Mesenchymal stem cell (in vitro differentiated cells and primary cell): ENCODE measurements around the gene SLC13A5.

Experiments used
- DNase-seq: peaks from one replicate; pipeline ENCODE4 v3.0.0-alpha.2; 2013
- H2AFZ ChIP-seq: one replicate; pipeline ENCODE4 v1.6.1; 2013; ENCODE audit warnings: low read depth, mild to moderate bottlenecking, control low read depth, inconsistent platforms, low read length, moderate library complexity
- H2AK5ac ChIP-seq: 2 replicates; pipeline ENCODE4 v1.6.1; 2013; ENCODE audit warnings: low read length, moderate library complexity, mild to moderate bottlenecking, inconsistent platforms; ENCODE audit not compliant: severe bottlenecking
- H2BK120ac ChIP-seq: one replicate; pipeline ENCODE4 v1.6.1; 2013; ENCODE audit warnings: low read depth, mild to moderate bottlenecking, inconsistent platforms, low read length, moderate library complexity
- H2BK12ac ChIP-seq, 2 experiments: one replicate each; pipeline ENCODE4 v1.6.1; 2013; ENCODE audit warnings: inconsistent platforms in 2 of 2, low read length in 2 of 2, mild to moderate bottlenecking in 2 of 2, moderate library complexity in 2 of 2, control low read depth in 1 of 2
- H2BK15ac ChIP-seq: one replicate; pipeline ENCODE4 v1.6.1; 2013; ENCODE audit warnings: mild to moderate bottlenecking, low read depth, inconsistent platforms; ENCODE audit not compliant: poor library complexity, severe bottlenecking
- H2BK5ac ChIP-seq: 2 replicates; pipeline ENCODE4 v1.6.1; 2013; ENCODE audit warnings: low read depth, mild to moderate bottlenecking, low read length, control low read depth, inconsistent platforms; ENCODE audit not compliant: poor library complexity, severe bottlenecking
- H3K14ac ChIP-seq, 2 experiments: one replicate each; pipeline ENCODE4 v1.6.1; 2013; ENCODE audit warnings: inconsistent platforms in 2 of 2, low read length in 2 of 2, control low read depth in 1 of 2, mild to moderate bottlenecking in 1 of 2, moderate library complexity in 1 of 2
- H3K18ac ChIP-seq, 2 experiments: one replicate each; pipeline ENCODE4 v1.6.1; 2013; ENCODE audit warnings: inconsistent platforms in 2 of 2, low read length in 2 of 2, control low read depth in 1 of 2, low read depth in 1 of 2, mild to moderate bottlenecking in 1 of 2
- H3K23ac ChIP-seq, 2 experiments: one replicate each; pipeline ENCODE4 v1.6.1; 2013; ENCODE audit warnings: inconsistent platforms in 2 of 2, low read length in 2 of 2, mild to moderate bottlenecking in 2 of 2, moderate library complexity in 2 of 2, control low read depth in 1 of 2
- H3K27ac ChIP-seq: 2 replicates; pipeline ENCODE4 v1.5.1; 2013; ENCODE audit warnings: mild to moderate bottlenecking, moderate library complexity, low read length, control low read depth, inconsistent platforms; ENCODE audit not compliant: poor library complexity, severe bottlenecking
- H3K27me3 ChIP-seq, 2 experiments: 2 replicates each; pipeline versions ENCODE4 v1.6.1 to v1.7.0; 2013; ENCODE audit warnings: low read length in 2 of 2, mild to moderate bottlenecking in 2 of 2, moderate library complexity in 2 of 2, control low read depth in 1 of 2, inconsistent platforms in 1 of 2; ENCODE audit not compliant: control insufficient read depth in 1 of 2, insufficient read depth in 1 of 2
- H3K36me3 ChIP-seq, 2 experiments: 2 replicates each; pipeline versions ENCODE4 v1.6.1 to v1.7.0; 2013; ENCODE audit warnings: low read length in 2 of 2, control low read depth in 1 of 2, inconsistent platforms in 1 of 2, low read depth in 1 of 2, mild to moderate bottlenecking in 1 of 2; ENCODE audit not compliant: insufficient read depth in 2 of 2, control insufficient read depth in 1 of 2
- H3K4ac ChIP-seq, 2 experiments: one replicate each; pipeline ENCODE4 v1.6.1; 2013; ENCODE audit warnings: inconsistent platforms in 2 of 2, low read length in 2 of 2, mild to moderate bottlenecking in 2 of 2, moderate library complexity in 2 of 2, control low read depth in 1 of 2, low read depth in 1 of 2
- H3K4me1 ChIP-seq: 2 replicates; pipeline ENCODE4 v1.6.1; 2013; ENCODE audit warnings: low read depth, low read length, control low read depth; ENCODE audit not compliant: control insufficient read depth, insufficient read depth
- H3K4me2 ChIP-seq: 2 replicates; pipeline ENCODE4 v1.6.1; 2013; ENCODE audit warnings: low read length, mild to moderate bottlenecking, inconsistent platforms; ENCODE audit not compliant: poor library complexity, severe bottlenecking
- H3K4me3 ChIP-seq, 2 experiments: 2 replicates each; pipeline versions ENCODE4 v1.5.1 to v1.7.0; 2013; ENCODE audit warnings: low read length in 2 of 2, mild to moderate bottlenecking in 2 of 2, control low read depth in 1 of 2, low read depth in 1 of 2; ENCODE audit not compliant: insufficient read depth in 1 of 2
- H3K79me1 ChIP-seq: replicated peaks from 2 replicates; pipeline ENCODE4 v1.6.1; 2013; ENCODE audit warnings: mild to moderate bottlenecking, control low read depth, low read length, inconsistent platforms; ENCODE audit not compliant: poor library complexity, severe bottlenecking
- H3K9ac ChIP-seq: 2 replicates; pipeline ENCODE4 v1.7.0; 2013; ENCODE audit warnings: mild to moderate bottlenecking, low read length, moderate library complexity
- H3K9me3 ChIP-seq: 2 replicates; pipeline ENCODE4 v1.7.0; 2013; ENCODE audit warnings: mild to moderate bottlenecking, low read length; ENCODE audit not compliant: control insufficient read depth
- H4K8ac ChIP-seq: one replicate; pipeline ENCODE4 v1.6.1; 2013; ENCODE audit warnings: inconsistent platforms, mild to moderate bottlenecking, low read length, moderate library complexity
- H4K91ac ChIP-seq: one replicate; pipeline ENCODE4 v1.6.1; 2013; ENCODE audit warnings: mild to moderate bottlenecking, low read length, inconsistent platforms
- WGBS: methylation state at CpG from one replicate; pipeline ENCODE4 v1.1.7; 2013; ENCODE audit warnings: mixed read lengths; 5-methylcytosine and 5-hydroxymethylcytosine counted together

Gene SLC13A5

GRCh38 chr17:6706996-6707395, 6.2 kb downstream of the SLC13A5 start:
- Histone ChIP-seq H3K18ac (no peak overlapping the region), H3K36me3 (no peaks in the 10 kb centered on the region), H3K4me2 (no peak overlapping the region), H3K23ac (no peak overlapping the region), H2BK12ac (no peak overlapping the region), H2BK5ac (no peak overlapping the region), H3K27ac (no peak overlapping the region), H3K4ac (no peak overlapping the region), H2AFZ (no peak overlapping the region), H3K4me1 (no peaks in the 10 kb centered on the region), H3K79me1 (no peaks in the 10 kb centered on the region), H3K4me3 (no peak overlapping the region), H3K14ac (no peak overlapping the region), H2BK120ac (no peak overlapping the region), H2BK15ac (no peak overlapping the region), H3K9ac (no peak overlapping the region), H2AK5ac (no peak overlapping the region), H4K8ac (no peak overlapping the region), H4K91ac (no peak overlapping the region), H3K9me3 (no peaks in the 10 kb centered on the region), H3K27me3 (peaks cover 29 to 79% of the 10 kb centered on the region in 2 experiments)
- DNase-seq = no peak
- WGBS = 84% methylated on average over 8 of the region's 8 CpGs

- no peak overlapping the region for H2AFZ ChIP-seq
- no peak overlapping the region for H2BK5ac ChIP-seq
- no peak overlapping the region for H3K9ac ChIP-seq
- H3K27ac ChIP-seq = no peak overlapping the region
- H3K23ac ChIP-seq = no peak overlapping the region
- no peak overlapping the region for H2BK15ac ChIP-seq
- WGBS = 84% methylated on average over 14 of the region's 14 CpGs
- no peak overlapping the region for H4K91ac ChIP-seq
- H3K79me1 ChIP-seq = no peaks in the 10 kb centered on the region
- H3K4ac ChIP-seq = no peak overlapping the region
- no peak overlapping the region for H2AK5ac ChIP-seq
- no peak for DNase-seq
- peaks cover 24 to 76% of the 10 kb centered on the region in 2 experiments for H3K27me3 ChIP-seq
- H3K14ac ChIP-seq = no peak overlapping the region
- H3K9me3 ChIP-seq = no peaks in the 10 kb centered on the region
- H4K8ac ChIP-seq = no peak overlapping the region
- no peak overlapping the region for H2BK12ac ChIP-seq
- H3K4me1 ChIP-seq = no peaks in the 10 kb centered on the region
- no peaks in the 10 kb centered on the region for H3K36me3 ChIP-seq
- no peak overlapping the region for H3K4me3 ChIP-seq
- no peak overlapping the region for H3K18ac ChIP-seq
- no peak overlapping the region for H3K4me2 ChIP-seq
- H2BK120ac ChIP-seq = no peak overlapping the region
Measured at GRCh38 chr17:6706499-6706898, 6.7 kb downstream of the SLC13A5 start.

- Histone ChIP-seq H4K8ac (no peak overlapping the region), H3K79me1 (no peaks in the 10 kb centered on the region), H3K4me1 (no peaks in the 10 kb centered on the region), H2BK5ac (no peak overlapping the region), H3K27me3 (peaks cover 11 to 63% of the 10 kb centered on the region in 2 experiments), H3K9ac (no peak overlapping the region), H3K4me3 (no peak overlapping the region), H2BK120ac (no peak overlapping the region), H2AFZ (no peak overlapping the region), H3K18ac (no peak overlapping the region), H2BK15ac (no peak overlapping the region), H3K9me3 (no peaks in the 10 kb centered on the region), H2AK5ac (no peak overlapping the region), H4K91ac (no peak overlapping the region), H3K14ac (no peak overlapping the region), H3K23ac (no peak overlapping the region), H3K4me2 (no peak overlapping the region), H3K4ac (no peak overlapping the region), H3K36me3 (no peaks in the 10 kb centered on the region), H3K27ac (no peak overlapping the region), H2BK12ac (no peak overlapping the region)
- no peak for DNase-seq
- 82% methylated on average over 6 of the region's 6 CpGs for WGBS
Measured at GRCh38 chr17:6704470-6705052, 8.6 kb downstream of the SLC13A5 start.

- Histone ChIP-seq H3K18ac (no peak overlapping the region), H2AFZ (no peak overlapping the region), H4K91ac (no peak overlapping the region), H3K23ac (no peak overlapping the region), H3K14ac (peak overlapping the region in 1 of 2 experiments; percentile 36), H3K4me1 (no peaks in the 10 kb centered on the region), H2AK5ac (no peak overlapping the region), H2BK120ac (no peak overlapping the region), H3K9ac (no peak overlapping the region), H2BK5ac (no peak overlapping the region), H3K4me2 (no peak overlapping the region), H3K36me3 (no peaks in the 10 kb centered on the region), H3K4ac (no peak overlapping the region), H3K27me3 (peaks cover 11 to 58% of the 10 kb centered on the region in 2 experiments), H3K79me1 (no peaks in the 10 kb centered on the region), H2BK15ac (no peak overlapping the region), H3K4me3 (no peak overlapping the region), H2BK12ac (no peak overlapping the region), H4K8ac (no peak overlapping the region), H3K27ac (no peak overlapping the region), H3K9me3 (no peaks in the 10 kb centered on the region)
- DNase-seq = no peak
- 91% methylated on average over 10 of the region's 10 CpGs for WGBS
Measured at GRCh38 chr17:6703751-6704150, 9.4 kb downstream of the SLC13A5 start.
